Neutrophil (primary cell): ENCODE results near the gene ETNK2.

Experiments used
- H3K27ac ChIP-seq: fragments of 200-600 bp; sonication (generic); 2 replicates; pipeline ENCODE4 v1.5.1; 2016; ENCODE audit warnings: mild to moderate bottlenecking, moderate library complexity
- H3K27me3 ChIP-seq: fragments of 200-600 bp; sonication (generic); 2 replicates; pipeline ENCODE4 v1.6.0; 2016; ENCODE audit warnings: mild to moderate bottlenecking
- H3K36me3 ChIP-seq: fragments of 200-600 bp; sonication (generic); 2 replicates; pipeline ENCODE4 v1.5.1; 2017
- H3K4me1 ChIP-seq, 2 experiments: fragments of 200-600 bp in 1 of 2; sonication (generic) in 1 of 2; 1 replicate in 1 of 2; 2 replicates in 1 of 2; pipeline versions ENCODE4 v1.5.1 to v1.6.1; 2013 to 2016; ENCODE audit warnings: low read depth in 1 of 2, low read length in 1 of 2, mild to moderate bottlenecking in 1 of 2, moderate library complexity in 1 of 2; ENCODE audit not compliant: control insufficient read depth in 1 of 2, insufficient read depth in 1 of 2
- H3K4me3 ChIP-seq, 2 experiments: fragments of 200-600 bp in 1 of 2; sonication (generic) in 1 of 2; 1 replicate in 1 of 2; 2 replicates in 1 of 2; pipeline ENCODE4 v1.5.1; 2013 to 2016; ENCODE audit warnings: low read depth in 1 of 2, low read length in 1 of 2, mild to moderate bottlenecking in 1 of 2, moderate library complexity in 1 of 2
- H3K9me3 ChIP-seq: fragments of 200-600 bp; sonication (generic); 2 replicates; pipeline ENCODE4 v1.5.1; 2016
- CTCF ChIP-seq: fragments of 200-600 bp; sonication (generic); IDR thresholded peaks from 2 replicates; pipeline ENCODE4 v1.5.1; 2016; ENCODE audit warnings: antibody characterized with exemption

The ETNK2 gene

GRCh38 chr1:204116539-204116938 is 35.3 kb downstream of the ETNK2 start:
- H3K27ac ChIP-seq, result no peak overlapping the region
- no peaks in the 10 kb centered on the region for H3K4me1 ChIP-seq
- TF ChIP-seq CTCF, result no peak
- H3K4me3 ChIP-seq, result no peak overlapping the region
- H3K27me3 ChIP-seq, result peaks cover 3% of the 10 kb centered on the region
- H3K36me3 ChIP-seq, result no peaks in the 10 kb centered on the region
- no peaks in the 10 kb centered on the region for H3K9me3 ChIP-seq

- no peak for TF ChIP-seq CTCF
Measured at GRCh38 chr1:204115116-204115515, 36.7 kb downstream of the ETNK2 start.

GRCh38 chr1:204114606-204115005 is 37.2 kb downstream of the ETNK2 start:
- peaks cover 3% of the 10 kb centered on the region for H3K27me3 ChIP-seq
- H3K27ac ChIP-seq, result no peak overlapping the region
- no peak overlapping the region for H3K4me3 ChIP-seq
- no peak for TF ChIP-seq CTCF
- no peaks in the 10 kb centered on the region for H3K9me3 ChIP-seq
- H3K4me1 ChIP-seq, result no peaks in the 10 kb centered on the region
- no peaks in the 10 kb centered on the region for H3K36me3 ChIP-seq

More at GRCh38 chr1:204115116-204115515, 36.7 kb downstream of the ETNK2 start:
- Histone ChIP-seq H3K4me1 (no peaks in the 10 kb centered on the region), H3K4me3 (no peak overlapping the region), H3K9me3 (no peaks in the 10 kb centered on the region), H3K27me3 (peaks cover 3% of the 10 kb centered on the region), H3K27ac (no peak overlapping the region), H3K36me3 (no peaks in the 10 kb centered on the region)

GRCh38 chr1:204113896-204114295 is 37.9 kb downstream of the ETNK2 start:
- Histone ChIP-seq H3K4me1 (no peaks in the 10 kb centered on the region), H3K27ac (no peak overlapping the region), H3K9me3 (no peaks in the 10 kb centered on the region), H3K36me3 (no peaks in the 10 kb centered on the region), H3K4me3 (no peak overlapping the region), H3K27me3 (peaks cover 8% of the 10 kb centered on the region)
- TF ChIP-seq CTCF, result no peak

GRCh38 chr1:204112876-204113730 is 38.7 kb downstream of the ETNK2 start:
- Histone ChIP-seq H3K4me1 (no peaks in the 10 kb centered on the region), H3K4me3 (no peak overlapping the region), H3K27me3 (peaks cover 15% of the 10 kb centered on the region), H3K27ac (no peak overlapping the region), H3K36me3 (no peaks in the 10 kb centered on the region), H3K9me3 (no peaks in the 10 kb centered on the region)
- TF ChIP-seq CTCF, result no peak
